GM12865 (cell line): ENCODE results near the gene PGAP3.
"Not testable (repeated sequence)": the region's sequence is repeated elsewhere in the genome, so short reads cannot be mapped to it uniquely, and the experiment has no call there.

ENCODE experiments used
- DNase-seq: peaks from one replicate; pipeline ENCODE4 v3.0.0; 2010; ENCODE audit warnings: low read depth
- H3K4me3 ChIP-seq: 2 replicates; pipeline ENCODE4 v1.5.1; 2011; ENCODE audit warnings: mild to moderate bottlenecking, low read depth, low read length, control low read depth
- CTCF ChIP-seq: IDR thresholded peaks from 2 replicates; pipeline ENCODE4 v1.5.1; 2011; ENCODE audit warnings: low read length, control low read depth, low read depth, inconsistent platforms; ENCODE audit not compliant: insufficient read depth; ENCODE audit errors: missing control alignments

The PGAP3 gene

GRCh38 chr17:39700148-39700987 lies 12.5 kb upstream of the PGAP3 start:
- DNase-seq = no peak
- H3K4me3 ChIP-seq = no peak overlapping the region
- no peak for TF ChIP-seq CTCF

GRCh38 chr17:39699818-39700147 lies 11.9 kb upstream of the PGAP3 start, which contains the start of gene ERBB2:
ERBB2 (plus strand) TSS chr17:39700064; CDS start chr17:39700239, 175 bp downstream.
- H3K4me3 ChIP-seq = no peak within 1 kb of the TSS
- DNase-seq = no peak
- TF ChIP-seq CTCF = no peak

GRCh38 chr17:39699157-39699817 lies 11.4 kb upstream of the PGAP3 start:
- not testable (repeated sequence) for H3K4me3 ChIP-seq, DNase-seq

GRCh38 chr17:39697961-39698360 lies 10.1 kb upstream of the PGAP3 start:
- no peak for TF ChIP-seq CTCF
- DNase-seq = no peak
- no peak overlapping the region for H3K4me3 ChIP-seq

- H3K4me3 ChIP-seq = no peak overlapping the region
- no peak for DNase-seq
- TF ChIP-seq CTCF = no peak
These were observed 8.9 kb upstream of the PGAP3 start for GRCh38 chr17:39696731-39697130.

- no peak for TF ChIP-seq CTCF
- H3K4me3 ChIP-seq = no peak overlapping the region
- no peak for DNase-seq
These were observed 7.2 kb upstream of the PGAP3 start for GRCh38 chr17:39695089-39695474.

GRCh38 chr17:39694593-39694992 lies 6.7 kb upstream of the PGAP3 start:
- DNase-seq = no peak
- no peak overlapping the region for H3K4me3 ChIP-seq
- no peak for TF ChIP-seq CTCF
